CD4-positive, alpha-beta T cell treated with Interleukin-2 at 100 ng/mL for 4 hours (primary cell): Measurements from ENCODE around the gene SEMA4C.
"Not testable (repeated sequence)": the region's sequence is repeated elsewhere in the genome, so short reads cannot be mapped to it uniquely, and the experiment has no call there.

Experiments
- DNase-seq: peaks from one replicate; pipeline ENCODE4 v3.0.0-alpha.2; 2020; ENCODE audit warnings: low spot score

Gene SEMA4C

GRCh38 chr2:96898135-96898505 lies 28.2 kb upstream of the SEMA4C start:
- no peak for DNase-seq

DNA sequence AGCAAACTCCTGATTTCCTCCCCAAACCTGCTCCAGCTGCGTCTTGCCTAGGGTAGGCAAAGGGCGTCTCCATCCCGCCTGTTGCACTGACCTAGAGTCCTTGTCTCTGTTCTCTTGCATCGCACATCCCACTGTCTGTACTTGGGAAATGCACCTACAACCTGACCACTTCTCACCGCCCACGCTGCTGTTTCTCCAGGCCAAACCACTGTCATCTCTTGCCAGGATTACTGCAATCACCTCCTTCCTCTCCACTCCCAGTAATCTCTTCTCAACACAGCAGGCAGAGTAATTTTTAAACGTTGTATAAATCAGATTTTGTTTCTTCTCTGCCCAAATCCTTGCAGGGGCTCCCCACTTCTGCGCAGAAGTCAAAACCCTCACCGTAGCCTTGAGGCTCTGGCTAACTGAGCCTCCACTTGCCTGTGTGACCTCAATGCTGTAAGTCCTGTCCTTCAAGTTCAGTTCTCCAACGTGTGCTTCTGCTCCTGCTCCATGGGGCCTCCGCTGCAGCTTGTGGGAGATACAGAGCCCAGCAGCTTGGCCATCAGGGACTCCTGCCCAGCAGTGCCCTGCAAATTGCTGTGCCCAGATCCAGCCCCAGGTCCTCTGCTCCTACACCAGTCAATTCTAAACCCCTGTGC lies 27.7 kb upstream of the SEMA4C start:
- no peak for DNase-seq

DNA sequence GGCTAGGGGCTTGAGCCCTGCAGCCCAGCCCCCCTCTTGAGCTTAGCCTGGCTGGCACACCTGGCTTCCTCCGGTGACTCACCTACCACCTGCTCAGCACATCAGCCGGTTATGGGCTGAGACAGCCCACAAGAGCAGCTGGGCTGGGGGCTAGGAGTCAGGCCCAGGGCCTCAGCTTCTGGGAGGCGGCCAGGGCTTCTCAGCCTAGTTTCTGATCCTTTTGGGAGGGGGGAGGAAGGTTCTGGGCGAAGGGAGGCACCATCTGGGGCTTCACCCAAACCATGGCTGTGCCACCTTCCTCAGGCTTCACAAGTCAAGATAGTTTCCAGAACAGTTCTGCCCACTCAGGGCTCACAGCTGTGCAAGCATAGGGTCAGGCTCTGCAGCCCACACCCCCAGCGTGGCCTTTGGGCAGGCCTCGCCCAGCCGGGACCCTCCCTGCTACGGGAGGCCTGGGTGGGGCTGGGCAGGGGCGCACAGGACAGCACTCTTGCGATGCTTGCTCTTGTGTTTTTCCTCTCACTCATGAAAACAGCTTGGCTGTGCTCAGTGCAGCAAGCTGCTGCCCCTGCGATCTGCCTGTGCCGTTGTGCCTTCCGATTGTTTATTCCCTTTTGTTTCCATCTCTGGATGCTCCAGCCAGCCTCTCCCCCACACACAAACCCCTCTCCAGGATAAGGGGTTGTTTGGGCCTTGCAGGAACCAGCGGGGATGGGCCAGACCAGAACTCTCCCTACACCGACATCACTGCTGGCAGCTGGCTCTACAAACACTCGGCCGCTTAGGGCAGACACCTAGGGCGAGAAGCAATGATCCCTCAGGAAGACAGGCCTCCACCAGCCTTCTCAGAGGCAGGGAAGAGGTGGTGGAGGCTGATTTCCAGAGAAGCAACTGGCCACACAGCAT lies 26.1 kb upstream of the SEMA4C start:
- DNase-seq, result peak; percentile 50

- DNase-seq, result no peak
These were observed 25.3 kb upstream of the SEMA4C start for GRCh38 chr2:96895032-96895745.

DNA sequence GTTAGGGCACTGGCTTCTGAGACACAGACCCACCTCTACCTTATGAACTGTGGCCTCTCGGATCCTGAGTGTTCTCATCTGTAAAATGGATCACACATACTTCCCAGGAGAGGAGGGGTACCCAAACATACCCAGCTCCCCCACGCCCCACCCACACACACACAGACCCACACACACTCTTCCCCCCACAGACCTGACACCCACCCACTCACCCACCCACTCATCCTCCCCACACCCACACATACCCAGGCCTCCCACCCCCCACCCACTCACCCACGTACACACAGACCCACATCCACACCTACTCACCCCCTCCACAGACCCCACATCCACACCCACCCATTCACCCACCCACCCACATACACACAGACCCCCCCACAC lies 24.3 kb upstream of the SEMA4C start:
- no peak for DNase-seq

DNA sequence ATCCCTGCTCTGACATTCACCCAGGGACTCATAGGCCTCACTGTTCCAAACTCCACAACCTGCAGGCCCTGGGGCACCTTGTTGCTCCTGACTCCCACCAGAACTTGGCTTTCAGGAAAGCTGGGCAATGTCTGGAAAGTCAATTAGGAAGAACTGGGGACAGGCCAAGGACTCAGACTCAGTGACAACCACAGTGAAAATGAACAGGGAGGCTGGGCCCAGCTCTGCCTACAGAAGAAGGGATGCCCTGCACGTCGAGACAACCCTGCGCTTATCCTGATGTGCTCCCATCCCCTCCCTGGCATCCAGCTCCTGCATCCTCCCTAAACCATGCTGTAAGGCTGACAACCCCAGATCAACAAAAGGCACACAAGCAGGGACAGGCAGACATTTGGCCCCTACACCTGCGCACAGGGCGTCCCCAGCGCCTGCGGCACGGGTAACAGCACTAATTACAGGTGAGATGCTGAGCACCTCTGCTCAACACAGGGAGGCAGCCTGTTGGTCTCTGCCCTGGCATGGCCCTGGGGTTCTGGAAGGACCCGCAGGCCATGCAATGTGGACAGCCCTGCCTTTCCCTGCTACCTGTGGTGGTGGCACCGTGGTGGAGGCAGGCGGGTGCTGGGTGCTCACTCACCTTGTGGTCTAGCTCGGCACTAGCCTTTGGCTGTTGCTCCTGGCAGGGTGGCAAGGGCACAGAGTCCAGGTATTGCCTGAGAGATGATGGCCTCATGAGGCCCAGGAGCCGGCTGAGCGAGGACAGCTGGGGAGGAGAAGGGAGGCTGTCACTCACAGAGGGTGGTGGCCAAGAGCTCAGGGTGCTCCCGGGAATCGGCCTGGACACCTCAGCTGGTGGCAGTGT lies 23.6 kb upstream of the SEMA4C start:
- no peak for DNase-seq

GRCh38 chr2:96891591-96892333 lies 21.9 kb upstream of the SEMA4C start:
- DNase-seq, result peak; percentile 29

DNA sequence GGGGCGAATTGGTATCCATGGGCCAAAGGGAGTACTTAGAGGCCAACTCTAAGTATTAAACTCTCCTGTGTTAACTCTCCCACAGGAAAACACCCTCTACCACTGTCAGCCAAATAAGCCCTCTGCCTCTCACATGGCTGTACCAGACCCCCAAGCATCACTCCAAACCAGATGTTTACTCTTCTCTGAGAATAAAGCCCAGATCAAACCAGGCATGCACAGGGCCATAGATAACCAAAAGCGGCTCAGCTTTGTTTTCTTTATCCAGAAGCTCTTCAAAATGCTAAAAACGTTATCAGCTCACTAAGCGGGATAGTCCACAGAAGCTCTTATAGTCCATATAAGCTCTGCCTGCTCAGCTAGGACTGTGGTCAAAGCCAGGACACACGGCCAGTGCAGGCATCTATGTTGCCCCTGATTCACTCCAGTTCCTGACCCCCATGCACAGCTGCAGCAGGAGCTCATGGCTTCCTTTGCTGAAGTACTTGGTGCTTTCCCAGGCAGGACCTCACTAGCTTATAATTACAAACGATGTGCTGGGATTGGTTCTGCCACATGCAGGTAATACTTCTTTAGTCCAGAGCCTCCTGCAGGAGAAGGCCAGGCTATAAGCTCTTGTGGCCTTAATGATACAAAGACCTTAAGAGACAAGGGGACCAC lies 21.0 kb upstream of the SEMA4C start:
- DNase-seq, result no peak

DNA sequence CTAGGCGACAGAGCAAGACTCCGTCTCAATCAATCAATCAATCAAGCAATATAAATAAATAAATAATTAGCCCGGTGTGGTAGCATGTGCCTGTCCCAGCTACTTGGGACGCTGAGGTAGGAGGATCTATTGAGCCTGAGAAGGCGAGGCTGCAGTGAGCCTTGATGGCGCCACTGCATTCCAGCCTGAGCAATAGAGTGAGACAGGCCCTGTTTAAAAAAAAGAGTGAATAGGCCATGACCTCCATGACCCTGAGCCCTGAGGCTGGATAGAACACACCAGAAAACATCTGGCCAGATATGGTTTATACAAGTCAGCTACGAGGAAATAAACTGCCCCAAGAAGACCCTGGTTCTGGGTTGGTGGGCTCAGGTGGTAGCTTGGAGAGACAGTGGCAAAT lies 20.4 kb upstream of the SEMA4C start:
- no peak for DNase-seq

DNA sequence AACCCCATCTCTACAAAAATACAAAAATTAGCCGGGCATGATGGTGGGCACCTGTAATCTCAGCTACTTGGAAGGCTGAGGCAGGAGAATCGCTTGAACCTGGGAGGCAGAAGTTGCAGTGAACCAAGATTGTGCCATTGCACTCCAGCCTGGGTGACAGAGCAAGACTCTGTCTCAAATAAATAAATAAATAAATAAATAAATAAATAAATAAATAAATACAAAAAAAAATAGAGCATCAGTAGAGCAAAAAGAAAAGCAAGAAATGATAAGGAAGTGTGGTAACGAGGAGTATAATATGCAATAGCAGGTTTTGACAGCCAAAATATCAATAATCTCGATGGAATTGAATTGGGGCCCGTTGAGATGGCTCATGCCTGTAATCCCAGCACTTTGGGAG lies 19.6 kb upstream of the SEMA4C start:
- DNase-seq, result not testable (repeated sequence)

DNA sequence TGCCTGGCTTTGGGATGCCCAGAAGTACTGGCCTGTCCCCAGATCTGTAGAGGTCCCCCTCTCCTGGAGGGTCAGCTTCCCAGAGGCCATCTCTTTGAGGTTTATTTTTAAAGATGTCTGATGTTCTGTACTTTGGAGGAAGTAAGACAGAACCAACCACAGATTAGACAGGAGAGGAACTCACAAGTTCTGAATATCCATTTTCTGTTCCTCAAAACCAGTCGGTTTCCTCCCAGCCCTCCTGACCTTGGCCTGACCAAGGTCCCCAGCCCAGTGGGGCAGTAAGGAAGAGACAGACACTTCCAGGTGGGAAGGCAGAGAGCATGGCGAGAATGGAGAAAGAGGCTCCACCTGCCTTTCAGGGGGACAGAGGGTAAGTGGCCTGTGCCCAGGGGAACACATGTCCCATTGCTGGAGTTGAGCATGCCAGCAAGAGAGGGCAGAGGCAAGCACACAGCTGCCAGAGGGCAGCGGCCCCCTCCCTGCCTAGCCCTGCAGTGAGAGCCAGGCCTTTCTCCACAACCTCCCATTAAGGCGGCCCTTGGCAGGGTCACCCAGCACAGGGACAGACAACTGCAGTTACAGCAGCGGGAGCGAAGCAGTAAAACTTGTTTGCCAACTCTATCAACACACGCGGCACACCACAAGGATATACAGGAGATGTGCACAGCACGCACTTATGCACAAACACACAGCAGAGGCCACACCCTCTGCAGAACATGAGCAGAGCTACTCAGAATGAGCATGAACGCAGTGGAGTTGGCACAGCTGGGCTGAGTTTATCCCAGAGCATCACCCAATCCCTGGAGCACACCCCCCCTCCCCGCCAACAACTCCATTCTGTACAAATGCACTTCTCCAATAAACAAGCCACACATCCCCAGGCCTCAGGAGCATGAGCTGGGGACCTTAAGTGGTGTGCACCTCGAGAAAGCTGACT lies 18.5 kb upstream of the SEMA4C start:
- no peak for DNase-seq

- DNase-seq, result no peak
These were observed 17.7 kb upstream of the SEMA4C start for GRCh38 chr2:96887493-96888012.

DNA sequence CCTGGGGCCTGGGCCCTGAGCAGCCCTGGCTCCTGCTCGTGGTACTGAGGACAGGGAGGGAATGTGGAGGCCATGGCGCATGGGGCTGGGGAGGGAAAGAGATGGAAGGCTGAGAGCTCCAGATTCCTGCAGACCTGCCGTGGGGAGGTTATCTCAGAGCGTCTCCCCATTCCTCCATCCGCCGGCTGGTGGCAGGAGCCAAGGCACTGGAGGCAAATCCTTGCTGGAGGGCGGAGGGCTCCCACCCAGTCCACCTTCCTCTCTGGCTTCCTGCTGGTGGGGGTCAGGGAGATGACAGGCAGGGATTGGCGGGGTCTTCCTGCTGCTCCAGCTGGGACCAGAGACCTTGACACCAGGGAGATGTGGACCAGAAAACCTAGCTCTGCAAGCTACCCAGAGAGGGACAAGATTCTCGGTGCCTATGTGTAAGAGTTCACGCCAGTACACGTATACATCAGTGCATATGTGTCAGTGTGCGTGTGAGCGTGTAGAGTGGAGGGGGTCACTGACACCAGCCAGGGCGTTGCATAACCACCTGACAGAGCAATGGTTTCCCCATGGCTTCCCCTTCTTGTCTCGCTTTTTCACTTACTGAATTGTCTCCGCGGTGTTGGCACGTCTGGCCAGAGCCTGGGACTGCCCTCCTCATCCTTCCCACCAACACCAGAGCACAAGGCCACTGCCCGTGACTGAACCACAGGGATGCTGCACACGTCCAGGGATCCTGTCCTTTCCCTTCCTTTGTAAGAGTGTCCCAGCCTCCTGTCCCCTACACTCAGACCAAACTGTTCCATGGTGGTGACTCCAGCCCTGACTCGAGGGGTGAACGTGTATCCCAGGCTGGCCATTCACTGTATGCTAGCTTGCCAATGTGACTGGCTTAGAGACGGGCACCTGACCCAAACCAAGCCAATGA lies 15.8 kb upstream of the SEMA4C start:
- no peak for DNase-seq

DNA sequence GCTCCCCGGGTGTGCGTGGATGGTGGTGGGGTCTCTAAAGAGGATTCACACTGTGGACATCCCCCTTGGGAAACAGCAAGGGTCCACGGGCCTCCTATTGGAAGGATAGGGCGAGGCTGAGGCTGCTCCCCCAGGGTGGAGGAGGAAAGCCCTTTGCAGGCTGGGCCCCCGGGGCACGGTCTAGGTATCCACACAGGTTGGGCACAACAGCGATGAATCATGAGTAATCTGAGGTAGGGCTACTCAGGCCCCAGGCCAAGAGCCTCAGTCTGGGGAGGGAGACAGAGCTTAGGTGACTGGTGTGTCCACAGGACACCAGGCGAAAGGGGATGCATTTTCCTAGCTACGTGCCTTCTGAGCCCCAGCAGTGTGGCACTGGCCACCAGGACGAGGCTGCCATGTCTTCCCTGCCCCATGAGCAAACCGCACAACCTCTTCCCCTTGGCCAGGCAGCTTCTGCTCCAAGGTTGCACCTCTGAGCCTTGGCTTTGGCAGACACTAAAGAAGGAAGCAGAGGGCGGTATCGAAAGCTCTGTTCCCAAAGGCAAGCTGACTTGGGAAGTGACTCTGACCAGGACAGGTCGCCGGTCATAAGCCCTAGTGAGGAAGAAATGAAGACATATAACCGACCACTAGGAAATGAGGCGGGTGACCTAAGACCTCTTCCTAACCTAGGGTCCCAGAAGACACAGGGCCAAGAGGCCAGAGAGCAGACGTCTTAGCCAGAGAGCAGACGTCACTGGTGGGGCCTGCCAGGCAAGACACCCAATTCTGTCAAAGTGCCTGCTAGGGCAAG lies 14.6 kb upstream of the SEMA4C start:
- DNase-seq, result no peak

DNA sequence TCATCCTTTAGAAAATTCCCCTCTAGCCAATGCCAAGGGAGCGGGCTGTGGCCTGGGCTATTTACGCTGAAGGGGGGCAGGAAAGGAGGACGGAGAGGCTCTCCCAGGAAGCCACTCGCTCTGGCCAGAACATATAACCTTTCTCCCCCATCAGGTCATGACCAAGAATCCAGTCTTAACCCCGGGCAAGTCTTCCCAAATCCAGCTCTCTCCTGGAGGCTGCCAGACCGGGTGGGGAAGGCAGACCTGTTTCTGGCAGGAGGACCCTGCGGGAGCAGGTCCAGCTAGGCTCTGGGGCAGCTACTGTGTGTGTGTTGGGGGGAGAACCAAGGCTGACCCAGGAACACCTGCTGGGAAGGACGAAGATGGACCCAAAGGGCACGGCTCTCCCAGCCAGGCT lies 13.4 kb upstream of the SEMA4C start:
- no peak for DNase-seq

GRCh38 chr2:96882906-96883305 lies 13.0 kb upstream of the SEMA4C start:
- DNase-seq, result no peak

DNA sequence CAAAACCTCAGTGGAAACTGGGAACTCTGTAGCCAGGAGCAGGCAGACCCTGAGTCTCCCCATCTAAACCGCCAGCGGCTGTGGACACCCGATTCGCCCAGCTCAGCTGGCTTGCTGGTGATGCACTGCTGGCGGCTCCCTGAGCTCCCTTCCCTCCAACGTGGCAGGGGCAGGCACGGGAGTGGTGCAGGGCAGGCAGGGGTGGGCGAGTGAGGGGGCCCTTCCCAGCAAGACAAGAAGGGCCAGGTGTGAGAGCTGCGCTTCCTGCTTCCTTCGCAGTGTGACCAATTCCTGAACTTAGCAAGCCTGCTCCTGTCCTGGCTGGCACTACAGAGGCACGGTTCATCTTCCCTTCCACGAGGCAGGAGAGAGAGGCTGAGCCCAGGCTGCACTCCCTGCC lies 12.3 kb upstream of the SEMA4C start:
- no peak for DNase-seq
